Measurements from ENCODE around the gene TSSK6. TPM values are rescaled to one million over a fixed set of nuclear protein-coding genes. Genes with fewer than 3 reads are reported as not detected.

The TSSK6 gene
- total and polyA plus RNA-seq, 8 donors = 0.93 to 31.7 (median 2.0) TPM; not detected in 1

DNA sequence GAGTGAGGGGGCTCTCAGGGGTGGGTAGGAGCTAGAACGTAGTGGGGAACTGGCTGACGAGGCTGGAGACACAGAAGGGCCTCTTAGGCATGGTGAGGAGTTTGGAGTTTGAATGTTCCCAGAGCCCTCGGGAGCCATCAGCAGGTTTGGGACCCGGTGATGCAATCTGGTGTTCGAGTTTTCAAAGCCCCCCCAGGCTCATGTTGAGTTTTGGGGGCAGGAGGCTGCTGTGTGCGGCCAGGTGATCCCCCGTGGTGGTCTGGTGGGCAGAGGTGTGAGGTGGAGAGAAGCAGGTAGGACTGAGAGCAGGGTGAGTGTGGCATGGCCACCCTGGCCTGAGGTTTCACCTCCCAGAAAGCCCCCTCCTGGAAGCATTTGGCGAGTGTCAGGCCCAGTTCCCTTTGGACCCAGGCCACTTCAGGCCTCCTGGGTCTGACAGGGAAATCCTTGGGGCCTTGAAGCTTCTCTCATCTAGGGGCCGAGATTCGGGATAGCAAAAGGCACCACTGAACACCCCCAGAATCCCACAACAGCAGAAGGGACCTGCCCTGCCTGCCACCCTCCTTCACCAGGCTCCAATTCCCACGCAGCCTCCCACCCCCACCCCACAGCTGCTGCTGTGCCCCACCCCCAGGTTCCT lies 14.6 kb upstream of the TSSK6 start:
- Histone ChIP-seq H3K9me3 (no peaks in the 10 kb centered on the region), H3K27me3 (no peaks in the 10 kb centered on the region), H3K4me3 (no peak overlapping the region), H3K36me3 (peaks cover 16 to 50% (median 46%) of the 10 kb centered on the region in 4 donors), H3K27ac (no peak overlapping the region), H3K4me1 (peaks cover 0 to 45% (median 12%) of the 10 kb centered on the region in 4 donors)
- TF ChIP-seq, protein P1, sequence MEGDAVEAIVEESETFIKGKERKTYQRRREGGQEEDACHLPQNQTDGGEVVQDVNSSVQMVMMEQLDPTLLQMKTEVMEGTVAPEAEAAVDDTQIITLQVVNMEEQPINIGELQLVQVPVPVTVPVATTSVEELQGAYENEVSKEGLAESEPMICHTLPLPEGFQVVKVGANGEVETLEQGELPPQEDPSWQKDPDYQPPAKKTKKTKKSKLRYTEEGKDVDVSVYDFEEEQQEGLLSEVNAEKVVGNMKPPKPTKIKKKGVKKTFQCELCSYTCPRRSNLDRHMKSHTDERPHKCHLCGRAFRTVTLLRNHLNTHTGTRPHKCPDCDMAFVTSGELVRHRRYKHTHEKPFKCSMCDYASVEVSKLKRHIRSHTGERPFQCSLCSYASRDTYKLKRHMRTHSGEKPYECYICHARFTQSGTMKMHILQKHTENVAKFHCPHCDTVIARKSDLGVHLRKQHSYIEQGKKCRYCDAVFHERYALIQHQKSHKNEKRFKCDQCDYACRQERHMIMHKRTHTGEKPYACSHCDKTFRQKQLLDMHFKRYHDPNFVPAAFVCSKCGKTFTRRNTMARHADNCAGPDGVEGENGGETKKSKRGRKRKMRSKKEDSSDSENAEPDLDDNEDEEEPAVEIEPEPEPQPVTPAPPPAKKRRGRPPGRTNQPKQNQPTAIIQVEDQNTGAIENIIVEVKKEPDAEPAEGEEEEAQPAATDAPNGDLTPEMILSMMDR (IDR thresholded peaks at IDR 0.05) = no peak
- TF ChIP-seq EP300 (IDR thresholded peaks at IDR 0.05) (no peak), POLR2A (IDR thresholded peaks at IDR 0.05) (no peak), POLR2AphosphoS5 (IDR thresholded peaks at IDR 0.05) (no peak)
- peak in 1 of 2 donors; percentile 12 for DNase-seq
- intact Hi-C loops (cut with DNase I; ENCODE audit: low total_unique reads) = loop anchor here (10.0 kb wide), 1 partner anchor 425 kb away; no protein-coding TSS in a partner anchor
- 62 to 75% (median 72%) methylated on average over 10 to 11 of the region's 11 CpGs for WGBS, 5 donors

DNA sequence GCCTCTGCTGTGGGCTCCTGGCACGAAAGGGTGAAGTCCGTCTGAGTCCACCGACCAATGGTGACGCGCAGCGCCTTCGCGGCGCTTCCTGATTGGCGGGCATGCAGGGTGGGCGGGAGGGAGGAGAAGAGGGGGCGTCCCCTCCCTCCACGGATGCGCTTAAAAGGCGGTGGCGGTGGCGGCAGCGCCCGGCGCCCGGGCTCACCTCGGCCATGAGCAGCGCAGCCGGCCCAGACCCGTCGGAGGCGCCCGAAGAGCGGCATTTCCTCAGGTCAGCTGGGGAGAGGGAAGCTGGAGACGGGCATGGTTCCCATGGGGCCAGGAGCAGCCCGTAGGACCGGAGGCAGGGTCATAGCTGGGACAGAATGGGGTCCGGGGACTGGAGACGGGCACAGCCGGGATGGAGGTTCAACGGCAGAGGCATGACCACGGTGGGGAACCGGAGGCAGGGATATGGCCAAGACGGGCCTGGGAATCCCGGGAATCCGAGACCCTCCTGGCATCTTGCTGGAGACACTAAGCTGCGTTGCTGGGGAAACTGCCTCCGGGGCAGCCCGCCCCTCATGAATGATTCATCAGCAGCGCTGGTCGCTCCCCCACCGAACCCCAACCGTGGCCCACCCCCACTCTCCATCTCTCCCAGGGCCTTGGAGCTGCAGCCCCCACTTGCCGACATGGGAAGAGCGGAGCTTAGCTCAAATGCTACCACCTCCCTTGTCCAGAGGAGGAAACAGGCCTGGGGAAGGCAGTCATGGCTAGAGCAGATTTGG lies 13.6 kb upstream of the TSSK6 start, which contains the start of gene YJEFN3:
Gene YJEFN3 (plus strand): TSS at position 191 of the 770 bp plus-strand sequence. CDS start 22 bp downstream, at position 213.
- no peak within 1 kb of the TSS for H3K27ac ChIP-seq
- H3K4me1 ChIP-seq = peaks cover 0 to 50% (median 12%) of the 10 kb centered on the region in 4 donors
- H3K27me3 ChIP-seq = no peaks in the 10 kb centered on the region
- peak in 1 of 2 donors; percentile 78 for DNase-seq
- H3K4me3 ChIP-seq = peak within 1 kb of the TSS in 1 of 4 donors; percentile 5
- peaks cover 19 to 60% (median 54%) of the 10 kb centered on the region in 4 donors for H3K36me3 ChIP-seq
- intact Hi-C loops (cut with DNase I; ENCODE audit: low total_unique reads) = no loop called here
- no peak for TF ChIP-seq POLR2A (IDR thresholded peaks at IDR 0.05)
- no peak for TF ChIP-seq POLR2AphosphoS5 (IDR thresholded peaks at IDR 0.05)
- TF ChIP-seq, protein P1 (IDR thresholded peaks at IDR 0.05) = no peak
- no peak for TF ChIP-seq EP300 (IDR thresholded peaks at IDR 0.05)
- WGBS, 5 donors = 47 to 67% (median 58%) methylated on average over 29 to 50 of the region's 50 CpGs
- H3K9me3 ChIP-seq = no peaks in the 10 kb centered on the region

DNA sequence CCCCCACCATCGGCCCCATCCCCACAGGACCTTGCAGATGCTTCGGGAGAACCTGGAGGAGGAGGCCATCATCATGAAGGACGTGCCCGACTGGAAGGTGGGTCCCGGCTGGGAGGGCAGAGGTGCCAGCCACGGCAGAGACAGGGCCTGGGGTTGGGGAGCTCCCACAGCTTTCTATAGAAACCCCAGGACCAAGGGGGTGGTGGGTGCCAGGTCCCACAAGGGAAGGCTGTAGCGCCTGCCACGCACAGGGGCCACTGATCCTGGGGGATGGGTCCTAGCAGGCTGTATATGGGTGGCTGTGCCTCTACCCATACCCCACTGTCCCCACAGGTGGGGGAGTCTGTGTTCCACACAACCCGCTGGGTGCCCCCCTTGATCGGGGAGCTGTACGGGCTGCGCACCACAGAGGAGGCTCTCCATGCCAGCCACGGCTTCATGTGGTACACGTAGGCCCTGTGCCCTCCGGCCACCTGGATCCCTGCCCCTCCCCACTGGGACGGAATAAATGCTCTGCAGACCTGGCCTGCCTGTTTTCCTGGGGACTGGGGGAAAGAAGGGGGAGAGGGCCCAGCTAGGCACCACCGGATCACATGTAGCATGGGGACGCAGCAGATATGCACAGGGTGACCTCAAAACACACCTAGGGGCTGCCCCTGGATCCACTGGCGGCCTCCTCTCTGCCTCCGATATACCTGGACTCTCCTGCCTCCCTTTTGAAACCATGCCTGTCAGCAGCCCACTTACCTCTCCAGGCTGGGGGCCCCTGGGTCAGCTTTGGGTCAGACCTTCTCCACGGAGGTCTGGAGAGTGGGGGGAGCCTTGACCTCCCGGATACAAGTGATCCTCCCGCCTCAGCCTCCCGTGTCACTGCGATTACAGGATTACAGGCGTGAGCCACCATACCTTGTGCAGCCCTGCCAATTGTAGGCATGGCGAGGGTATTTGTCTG lies 12.6 kb upstream of the TSSK6 start:
- no peak for TF ChIP-seq EP300 (IDR thresholded peaks at IDR 0.05)
- no peak for TF ChIP-seq POLR2AphosphoS5 (IDR thresholded peaks at IDR 0.05)
- TF ChIP-seq, protein P1 (IDR thresholded peaks at IDR 0.05) = no peak
- Histone ChIP-seq H3K27me3 (no peaks in the 10 kb centered on the region), H3K4me3 (no peak overlapping the region), H3K4me1 (peaks cover 0 to 50% (median 14%) of the 10 kb centered on the region in 4 donors), H3K27ac (no peak overlapping the region), H3K9me3 (no peaks in the 10 kb centered on the region), H3K36me3 (peaks cover 19 to 67% (median 60%) of the 10 kb centered on the region in 4 donors)
- 87 to 94% (median 91%) methylated on average over 17 to 27 of the region's 27 CpGs for WGBS, 5 donors
- intact Hi-C loops (cut with DNase I; ENCODE audit: low total_unique reads) = no loop called here
- DNase-seq = no peak

DNA sequence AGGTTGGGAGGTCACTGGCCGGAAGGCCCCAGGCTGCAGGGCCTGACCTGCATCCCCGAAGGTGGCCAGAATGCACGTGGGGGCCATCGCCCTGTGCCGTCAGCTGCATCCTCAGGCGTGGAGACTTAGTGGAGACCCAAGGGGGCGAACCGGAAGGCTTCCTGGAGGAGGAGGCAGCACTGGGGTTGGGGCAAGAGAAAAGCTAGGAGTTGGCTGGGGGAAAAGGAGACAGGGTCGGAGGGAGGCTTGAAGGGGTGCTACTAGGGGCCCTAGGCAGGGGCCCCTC lies 12.0 kb upstream of the TSSK6 start:
- H3K27me3 ChIP-seq = no peaks in the 10 kb centered on the region
- TF ChIP-seq, protein P1 (IDR thresholded peaks at IDR 0.05) = no peak
- TF ChIP-seq POLR2AphosphoS5 (IDR thresholded peaks at IDR 0.05) (no peak), EP300 (IDR thresholded peaks at IDR 0.05) (no peak), POLR2A (IDR thresholded peaks at IDR 0.05) (no peak)
- peaks cover 19 to 71% (median 62%) of the 10 kb centered on the region in 4 donors for H3K36me3 ChIP-seq
- DNase-seq = no peak
- WGBS, 5 donors = 95 to 99% (median 97%) methylated on average over 9 of the region's 9 CpGs
- no peak overlapping the region for H3K4me3 ChIP-seq
- no peaks in the 10 kb centered on the region for H3K9me3 ChIP-seq
- no peak overlapping the region for H3K27ac ChIP-seq
- intact Hi-C loops (cut with DNase I; ENCODE audit: low total_unique reads) = no loop called here
- H3K4me1 ChIP-seq = peaks cover 0 to 46% (median 10%) of the 10 kb centered on the region in 4 donors
